Lower lobe of right lung (tissue), 2 donors: Measurements from ENCODE around the gene ANXA3. TPM values are rescaled to one million over a fixed set of nuclear protein-coding genes. Genes with fewer than 3 reads are reported as not detected.

ENCODE experiments used
- ATAC-seq, 2 donors: fragments of 200-7000 bp; cut with Tn5 transposase; one replicate each; pipeline ENCODE4 v1.9.1; 2020 to 2022; ENCODE audit warnings: mild to moderate bottlenecking in 2 of 2, moderate library complexity in 2 of 2
- DNase-seq: peaks from one replicate; pipeline ENCODE4 v3.0.0-alpha.2; 2020
- H3K27ac ChIP-seq: fragments of 200-600 bp; one replicate; pipeline ENCODE4 v1.8.0; 2022
- H3K27me3 ChIP-seq: fragments of 200-600 bp; one replicate; pipeline ENCODE4 v1.8.0; 2022; ENCODE audit warnings: low read depth
- H3K36me3 ChIP-seq: fragments of 200-600 bp; one replicate; pipeline ENCODE4 v1.8.0; 2022; ENCODE audit warnings: mild to moderate bottlenecking
- H3K4me1 ChIP-seq: fragments of 200-600 bp; one replicate; pipeline ENCODE4 v1.8.0; 2022
- H3K4me3 ChIP-seq: fragments of 200-600 bp; one replicate; pipeline ENCODE4 v1.8.0; 2022; ENCODE audit warnings: mild to moderate bottlenecking
- H3K9me3 ChIP-seq: fragments of 200-600 bp; one replicate; pipeline ENCODE4 v1.8.0; 2022
- CTCF ChIP-seq: fragments of 200-600 bp; IDR thresholded peaks from one replicate; pipeline ENCODE4 v1.8.0; 2022; ENCODE audit warnings: antibody characterized with exemption, mild to moderate bottlenecking
- intact Hi-C: fragments of 100-400 bp; cut with DNase I; formaldehyde crosslinking; loops from one replicate; pipeline ENCODE4 v1.11.0; 2022
- total RNA-seq: library from RNA; stranded (reverse); fragmentation: NEBNext Ultra II Directional; extraction: Animal tissue kit (Norgen Biotek cat#: 25700); gene quantifications from one replicate; pipeline ENCODE4 v1.2.1, GENCODE V29; 2021
- donor health status: DM: no; HTN: yes; CAD: no; lungs with severe emphysema.

Gene ANXA3
- total RNA-seq, 1 donor from 2014 or later = 148 TPM

GRCh38 chr4:78638337-78639172, 87.0 kb downstream of the ANXA3 start:
- TF ChIP-seq CTCF = no peak
- H3K9me3 ChIP-seq = no peaks in the 10 kb centered on the region
- no peak overlapping the region for H3K4me3 ChIP-seq
- ATAC-seq = no peak
- intact Hi-C loops = no loop called here
- H3K4me1 ChIP-seq = peaks cover 11% of the 10 kb centered on the region
- no peaks in the 10 kb centered on the region for H3K27me3 ChIP-seq
- no peaks in the 10 kb centered on the region for H3K36me3 ChIP-seq
- H3K27ac ChIP-seq = no peak overlapping the region
- DNase-seq = no peak

- TF ChIP-seq CTCF = no peak
- Histone ChIP-seq H3K27ac (no peak overlapping the region), H3K36me3 (no peaks in the 10 kb centered on the region), H3K4me3 (no peak overlapping the region), H3K9me3 (no peaks in the 10 kb centered on the region), H3K27me3 (no peaks in the 10 kb centered on the region), H3K4me1 (peaks cover 28% of the 10 kb centered on the region)
- no peak for DNase-seq
- ATAC-seq = no peak
- intact Hi-C loops = no loop called here
Observed at GRCh38 chr4:78640714-78641113, 89.1 kb downstream of the ANXA3 start.

- no peak for TF ChIP-seq CTCF
- Histone ChIP-seq H3K9me3 (no peaks in the 10 kb centered on the region), H3K4me3 (no peak overlapping the region), H3K4me1 (peaks cover 47% of the 10 kb centered on the region), H3K36me3 (no peaks in the 10 kb centered on the region), H3K27ac (no peak overlapping the region), H3K27me3 (no peaks in the 10 kb centered on the region)
- no peak for DNase-seq
- intact Hi-C loops = no loop called here
- no peak for ATAC-seq
Observed at GRCh38 chr4:78642934-78643333, 91.4 kb downstream of the ANXA3 start.

- H3K4me3 ChIP-seq = no peak overlapping the region
- no peak for DNase-seq
- no peaks in the 10 kb centered on the region for H3K9me3 ChIP-seq
- no peak overlapping the region for H3K27ac ChIP-seq
- H3K27me3 ChIP-seq = no peaks in the 10 kb centered on the region
- ATAC-seq = no peak
- intact Hi-C loops = no loop called here
- H3K4me1 ChIP-seq = peaks cover 40% of the 10 kb centered on the region
- TF ChIP-seq CTCF = no peak
- H3K36me3 ChIP-seq = no peaks in the 10 kb centered on the region
Observed at GRCh38 chr4:78644063-78644691, 92.6 kb downstream of the ANXA3 start.

GRCh38 chr4:78644744-78645330, 93.3 kb downstream of the ANXA3 start:
- Histone ChIP-seq H3K27me3 (no peaks in the 10 kb centered on the region), H3K9me3 (no peaks in the 10 kb centered on the region), H3K27ac (peak overlapping the region; percentile 75), H3K36me3 (no peaks in the 10 kb centered on the region), H3K4me3 (no peak overlapping the region), H3K4me1 (peaks cover 44% of the 10 kb centered on the region)
- intact Hi-C loops = no loop called here
- ATAC-seq (peak; percentile 93 to 96), DNase-seq (no peak)
- TF ChIP-seq CTCF = peak; percentile 84
